ENCODE results near the gene RNF17. TPM values are rescaled to one million over a fixed set of nuclear protein-coding genes. Genes with fewer than 3 reads are reported as not detected.

Gene RNF17
- total RNA-seq, 3 donors from 2014 or later = 0.29 TPM; not detected in 2

GRCh38 chr13:24864579-24864978 is 100.6 kb downstream of the RNF17 start:
- no peak for DNase-seq (ENCODE audit: low spot score in 2 of 2)
- Histone ChIP-seq H3K27me3 (no peaks in the 10 kb centered on the region), H3K4me3 (no peak overlapping the region), H3K9me3 (no peaks in the 10 kb centered on the region), H3K27ac (no peak overlapping the region), H3K36me3 (no peaks in the 10 kb centered on the region), H3K4me1 (no peaks in the 10 kb centered on the region)
- intact Hi-C loops (cut with DNase I; ENCODE audit: low total_unique reads) = no loop called here
- no peak for TF ChIP-seq CTCF (IDR thresholded peaks at IDR 0.05)
- TF ChIP-seq POLR2AphosphoS5 (IDR thresholded peaks at IDR 0.05) = no peak
- TF ChIP-seq POLR2A (IDR thresholded peaks at IDR 0.05) = no peak

- DNase-seq (ENCODE audit: low spot score in 2 of 2) = no peak
- Histone ChIP-seq H3K27me3 (no peaks in the 10 kb centered on the region), H3K36me3 (no peaks in the 10 kb centered on the region), H3K4me1 (no peaks in the 10 kb centered on the region), H3K4me3 (no peak overlapping the region), H3K9me3 (no peaks in the 10 kb centered on the region), H3K27ac (no peak overlapping the region)
- TF ChIP-seq CTCF (IDR thresholded peaks at IDR 0.05) = no peak
- no peak for TF ChIP-seq POLR2A (IDR thresholded peaks at IDR 0.05)
- no peak for TF ChIP-seq POLR2AphosphoS5 (IDR thresholded peaks at IDR 0.05)
- intact Hi-C loops (cut with DNase I; ENCODE audit: low total_unique reads) = loop anchor here (5.0 kb wide), 1 partner anchor 217 kb away; no protein-coding TSS in a partner anchor
Measured at GRCh38 chr13:24865163-24865953, 101.4 kb downstream of the RNF17 start.

GRCh38 chr13:24866488-24866887 is 102.5 kb downstream of the RNF17 start:
- Histone ChIP-seq H3K27me3 (no peaks in the 10 kb centered on the region), H3K9me3 (no peaks in the 10 kb centered on the region), H3K4me1 (no peaks in the 10 kb centered on the region), H3K27ac (no peak overlapping the region), H3K4me3 (no peak overlapping the region), H3K36me3 (no peaks in the 10 kb centered on the region)
- TF ChIP-seq POLR2AphosphoS5 (IDR thresholded peaks at IDR 0.05) (no peak), CTCF (IDR thresholded peaks at IDR 0.05) (no peak), POLR2A (IDR thresholded peaks at IDR 0.05) (no peak)
- intact Hi-C loops (cut with DNase I; ENCODE audit: low total_unique reads) = loop anchor here (5.0 kb wide), 1 partner anchor 216 kb away; no protein-coding TSS in a partner anchor
- DNase-seq (ENCODE audit: low spot score in 2 of 2) = no peak

GRCh38 chr13:24868874-24869273 is 104.9 kb downstream of the RNF17 start:
- intact Hi-C loops (cut with DNase I; ENCODE audit: low total_unique reads) = loop anchor here (5.0 kb wide), 1 partner anchor 213 kb away; no protein-coding TSS in a partner anchor
- no peak for DNase-seq (ENCODE audit: low spot score in 2 of 2)
- Histone ChIP-seq H3K4me1 (no peaks in the 10 kb centered on the region), H3K4me3 (no peak overlapping the region), H3K27ac (no peak overlapping the region), H3K9me3 (no peaks in the 10 kb centered on the region), H3K36me3 (no peaks in the 10 kb centered on the region), H3K27me3 (no peaks in the 10 kb centered on the region)
- TF ChIP-seq POLR2A (IDR thresholded peaks at IDR 0.05) (no peak), CTCF (IDR thresholded peaks at IDR 0.05) (no peak), POLR2AphosphoS5 (IDR thresholded peaks at IDR 0.05) (no peak)

- Histone ChIP-seq H3K4me3 (no peak overlapping the region), H3K27me3 (no peaks in the 10 kb centered on the region), H3K9me3 (no peaks in the 10 kb centered on the region), H3K4me1 (no peaks in the 10 kb centered on the region), H3K27ac (no peak overlapping the region), H3K36me3 (no peaks in the 10 kb centered on the region)
- intact Hi-C loops (cut with DNase I; ENCODE audit: low total_unique reads) = no loop called here
- no peak for DNase-seq (ENCODE audit: low spot score in 2 of 2)
- TF ChIP-seq POLR2A (IDR thresholded peaks at IDR 0.05) (no peak), CTCF (IDR thresholded peaks at IDR 0.05) (no peak), POLR2AphosphoS5 (IDR thresholded peaks at IDR 0.05) (no peak)
Measured at GRCh38 chr13:24870380-24870760, 106.4 kb downstream of the RNF17 start.
